GM23248 (cell line): ENCODE measurements around the gene SLC6A7. TPM values are rescaled to one million over a fixed set of nuclear protein-coding genes. Genes with fewer than 3 reads are reported as not detected.

Source experiments
- DNase-seq: peaks from one replicate; pipeline ENCODE4 v3.0.0-alpha.2; 2015
- H2AFZ ChIP-seq: fragments of 200-600 bp; sonication (generic); 2 replicates; pipeline ENCODE4 v1.6.1; 2016; ENCODE audit warnings: antibody characterized with exemption
- H3F3A ChIP-seq: fragments of 200-600 bp; sonication (generic); 2 replicates; pipeline ENCODE4 v1.6.1; 2016; ENCODE audit warnings: mild to moderate bottlenecking, antibody characterized with exemption, mixed run types; ENCODE audit not compliant: insufficient read depth
- H3K27ac ChIP-seq: fragments of 200-600 bp; sonication (generic); 2 replicates; pipeline ENCODE4 v1.5.1; 2016; ENCODE audit warnings: mild to moderate bottlenecking
- H3K27me3 ChIP-seq: fragments of 200-600 bp; sonication (generic); replicated peaks from 2 replicates; pipeline ENCODE4 v1.6.1; 2016; ENCODE audit warnings: mild to moderate bottlenecking; ENCODE audit not compliant: insufficient read depth
- H3K36me3 ChIP-seq: fragments of 200-600 bp; sonication (generic); 2 replicates; pipeline ENCODE4 v1.6.1; 2016; ENCODE audit warnings: low read depth, mild to moderate bottlenecking
- H3K4me1 ChIP-seq: fragments of 200-600 bp; sonication (generic); 2 replicates; pipeline ENCODE4 v1.6.1; 2016; ENCODE audit warnings: mild to moderate bottlenecking; ENCODE audit not compliant: insufficient read depth
- H3K4me2 ChIP-seq: fragments of 200-600 bp; sonication (generic); one replicate; pipeline ENCODE4 v1.6.1; 2016; ENCODE audit warnings: mild to moderate bottlenecking; ENCODE audit not compliant: unreplicated experiment
- H3K4me3 ChIP-seq: fragments of 200-600 bp; sonication (generic); 2 replicates; pipeline ENCODE4 v1.5.1; 2016; ENCODE audit warnings: mild to moderate bottlenecking
- H3K79me2 ChIP-seq: fragments of 200-600 bp; sonication (generic); 2 replicates; pipeline ENCODE4 v1.6.1; 2016; ENCODE audit warnings: mild to moderate bottlenecking; ENCODE audit not compliant: insufficient read depth
- H3K9ac ChIP-seq: fragments of 200-600 bp; sonication (generic); 2 replicates; pipeline ENCODE4 v1.6.1; 2016; ENCODE audit warnings: mild to moderate bottlenecking
- H3K9me2 ChIP-seq: fragments of 200-600 bp; sonication (generic); 2 replicates; pipeline ENCODE4 v1.6.1; 2016; ENCODE audit warnings: mixed run types, mild to moderate bottlenecking, moderate library complexity; ENCODE audit not compliant: insufficient read depth
- H3K9me3 ChIP-seq: fragments of 200-600 bp; sonication (generic); one replicate; pipeline ENCODE4 v1.6.1; 2017; ENCODE audit warnings: low read depth
- H4K20me1 ChIP-seq: fragments of 200-600 bp; sonication (generic); 2 replicates; pipeline ENCODE4 v1.6.0; 2016; ENCODE audit not compliant: insufficient read depth
- EZH2 ChIP-seq: fragments of 200-600 bp; sonication (generic); IDR thresholded peaks from 2 replicates; pipeline ENCODE4 v1.6.1; 2018; ENCODE audit warnings: antibody characterized with exemption, mild to moderate bottlenecking; ENCODE audit not compliant: insufficient read depth, poor library complexity, severe bottlenecking
- EZH2phosphoT487 ChIP-seq: fragments of 200-600 bp; sonication (generic); IDR thresholded peaks from 2 replicates; pipeline ENCODE4 v1.6.1; 2018; ENCODE audit warnings: antibody characterized with exemption, moderate library complexity, mild to moderate bottlenecking, low read depth; ENCODE audit not compliant: insufficient read depth
- WGBS, 2 experiments: methylation state at CpG; one replicate each; pipeline ENCODE4 v1.1.6; 2015 to 2017; ENCODE audit warnings: low lambda C conversion rate in 2 of 2, low coverage in 1 of 2; ENCODE audit errors: missing lambda C conversion rate in 2 of 2; 5-methylcytosine and 5-hydroxymethylcytosine counted together
- in situ Hi-C: fragments of 300-500 bp; cut with MboI; formaldehyde crosslinking; loops from 2 replicates; pipeline ENCODE4 v1.15.0; 2020
- polyA plus RNA-seq: library from polyadenylated mRNA; unstranded; fragments of >200 nt; fragmentation: Nextera tagmentation; extraction: Ambion mirVana; gene quantifications from 2 replicates; pipeline ENCODE4 v1.2.1, GENCODE V29; 2016
- total RNA-seq: library from RNA; depleted of rRNA; stranded (reverse); fragments of >200 nt; shearing (Covaris generic); gene quantifications from 2 replicates; pipeline ENCODE4 v1.2.3, GENCODE V29; 2014

SLC6A7 gene
- total and polyA plus RNA-seq, 2 experiments from 2014 or later: not detected

DNA sequence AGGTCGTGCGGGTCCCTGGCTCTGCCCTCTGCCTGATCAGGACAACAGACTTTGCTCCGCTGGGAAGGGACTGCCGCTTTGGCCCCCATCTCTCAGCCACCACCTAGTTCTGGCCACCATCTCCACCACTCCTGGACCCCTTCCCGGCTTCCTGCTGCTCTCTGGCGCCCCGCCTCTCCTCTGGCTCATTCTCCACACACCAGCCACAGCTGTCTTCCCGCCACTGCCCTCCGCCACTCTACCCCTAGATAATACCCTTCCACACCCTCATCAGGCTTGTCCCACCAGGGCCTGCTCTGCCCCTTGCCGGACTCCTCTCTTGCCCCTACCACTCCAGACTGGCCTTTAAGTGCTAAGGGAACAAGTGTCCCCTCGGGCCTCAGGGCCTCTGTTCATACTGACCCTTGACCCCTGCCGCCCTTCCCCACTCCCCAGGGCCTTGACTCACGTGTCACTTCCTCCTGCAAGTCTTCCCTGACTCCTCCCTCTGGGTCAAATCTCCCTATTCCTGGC lies 26.3 kb upstream of the SLC6A7 start:
- no peak overlapping the region for H3K4me2 ChIP-seq
- in situ Hi-C loops: no loop called here
- H2AFZ ChIP-seq: 0 out of 2 replicates have a peak overlapping the region, but pooled peaks have one; percentile 44
- no peak overlapping the region for H3K27ac ChIP-seq
- H3K9ac ChIP-seq: no peak overlapping the region
- H3K4me3 ChIP-seq: no peak overlapping the region
- no peaks in the 10 kb centered on the region for H3K36me3 ChIP-seq
- peak; percentile 65 for DNase-seq
- H3K79me2 ChIP-seq: no peaks in the 10 kb centered on the region
- H3K9me3 ChIP-seq: no peaks in the 10 kb centered on the region
- peaks cover 26% of the 10 kb centered on the region for H3F3A ChIP-seq
- H3K27me3 ChIP-seq: no peaks in the 10 kb centered on the region
- TF ChIP-seq EZH2phosphoT487 (no peak), EZH2 (no peak)
- no peaks in the 10 kb centered on the region for H3K9me2 ChIP-seq
- H3K4me1 ChIP-seq: peaks cover 34% of the 10 kb centered on the region
- H4K20me1 ChIP-seq: no peaks in the 10 kb centered on the region
- WGBS, 2 experiments: 24% methylated on average over 13 of the region's 13 CpGs

DNA sequence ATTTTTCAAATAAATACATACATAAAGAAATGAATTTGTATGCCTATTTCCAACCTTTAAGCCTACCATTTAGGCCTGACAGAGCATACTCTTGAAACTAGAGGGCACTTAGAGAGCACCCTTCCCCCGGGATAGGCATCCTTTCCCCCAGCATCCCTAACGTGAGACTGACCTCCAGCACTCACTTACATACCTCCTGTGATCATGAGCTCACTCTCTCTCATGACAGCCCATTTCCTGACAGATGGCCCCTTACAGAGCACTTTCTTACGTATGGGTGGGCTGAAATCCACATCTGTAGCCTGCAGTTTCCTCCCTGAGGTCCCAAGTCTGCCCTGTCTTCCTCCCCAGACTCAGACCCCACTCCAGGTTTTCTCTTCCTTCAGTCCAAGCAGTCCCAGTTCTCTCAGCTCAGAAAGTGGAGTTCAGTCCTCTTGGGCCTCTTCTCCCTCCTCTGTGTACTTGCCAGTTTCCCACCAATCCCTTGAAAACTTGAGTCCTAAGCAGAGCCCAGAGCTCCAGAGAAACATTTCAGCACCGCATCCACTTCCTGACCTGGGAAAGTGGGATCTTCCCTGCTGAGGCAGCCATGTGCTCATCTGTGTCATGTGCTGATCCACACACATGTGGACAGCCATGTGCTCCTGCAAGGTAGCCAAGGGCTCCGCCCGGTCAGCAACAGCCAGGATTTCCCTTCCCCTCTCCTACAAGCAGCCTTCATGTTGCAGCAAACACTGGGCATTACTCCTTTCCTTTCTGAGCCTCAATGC lies 25.5 kb upstream of the SLC6A7 start:
- peak overlapping the region; percentile 41; the same call in 1 of the 2 replicates for H2AFZ ChIP-seq
- DNase-seq: peak; percentile 45
- in situ Hi-C loops: no loop called here

DNA sequence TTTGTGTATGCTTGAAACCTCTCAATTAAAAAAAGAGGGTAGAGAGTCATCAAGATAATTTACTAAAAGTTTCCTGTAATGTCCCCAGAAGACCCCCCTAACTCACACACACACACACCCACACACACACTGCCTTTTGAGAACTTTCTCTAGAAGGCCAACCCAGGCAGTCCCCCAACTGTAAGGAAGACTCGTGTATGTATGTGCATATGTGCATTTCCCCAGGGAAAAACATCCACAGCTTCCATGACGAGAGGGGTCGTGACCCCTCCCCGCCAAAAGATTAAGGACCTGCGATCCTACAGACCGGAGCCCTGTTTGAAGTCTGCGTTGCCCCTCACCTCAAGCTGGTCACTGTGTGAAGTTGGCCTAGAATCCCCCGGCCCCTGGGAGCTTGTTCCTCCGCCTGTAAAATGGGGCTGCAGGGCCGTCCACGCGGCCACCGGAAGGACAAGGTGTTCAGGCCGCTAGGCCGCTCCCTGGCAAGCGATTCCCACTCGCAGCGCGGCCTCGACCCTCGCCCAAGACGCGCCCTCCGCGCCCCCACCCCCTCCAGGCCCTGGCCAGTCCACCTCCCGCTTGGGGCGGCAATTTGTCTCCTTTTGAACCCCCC lies 23.7 kb upstream of the SLC6A7 start:
- Histone ChIP-seq H3K36me3 (no peaks in the 10 kb centered on the region), H3K4me3 (no peak overlapping the region), H3K9me3 (no peaks in the 10 kb centered on the region), H4K20me1 (no peaks in the 10 kb centered on the region), H3K79me2 (no peaks in the 10 kb centered on the region), H3F3A (peaks cover 1% of the 10 kb centered on the region; the same call in 1 of the 2 replicates), H3K27ac (no peak overlapping the region), H3K9ac (no peak overlapping the region), H3K9me2 (no peaks in the 10 kb centered on the region), H2AFZ (no peak overlapping the region), H3K4me2 (no peak overlapping the region), H3K4me1 (peaks cover 11% of the 10 kb centered on the region; the same call in 1 of the 2 replicates), H3K27me3 (peaks cover 13% of the 10 kb centered on the region)
- TF ChIP-seq EZH2phosphoT487 (no peak), EZH2 (no peak)
- in situ Hi-C loops: no loop called here
- WGBS, 2 experiments: 89 to 95% methylated on average over 20 to 27 of the region's 27 CpGs
- no peak for DNase-seq

More for the DNA sequence above, 25.5 kb upstream of the SLC6A7 start:
- H3K79me2 ChIP-seq: no peaks in the 10 kb centered on the region
- H3K9me3 ChIP-seq: no peaks in the 10 kb centered on the region
- H3K4me3 ChIP-seq: no peak overlapping the region
- H3K4me2 ChIP-seq: no peak overlapping the region
- H3K9me2 ChIP-seq: no peaks in the 10 kb centered on the region
- TF ChIP-seq EZH2 (no peak), EZH2phosphoT487 (no peak)
- no peak overlapping the region for H3K27ac ChIP-seq
- H3K27me3 ChIP-seq: 0 out of 2 replicates have a peak, but pooled peaks cover 1% of the 10 kb centered on the region
- no peaks in the 10 kb centered on the region for H3K36me3 ChIP-seq
- H4K20me1 ChIP-seq: no peaks in the 10 kb centered on the region
- H3K4me1 ChIP-seq: peaks cover 26% of the 10 kb centered on the region
- H3F3A ChIP-seq: peaks cover 18% of the 10 kb centered on the region
- 0 out of 2 replicates have a peak overlapping the region, but pooled peaks have one; percentile 17 for H3K9ac ChIP-seq
- WGBS, 2 experiments: 35 to 36% methylated on average over 6 of the region's 6 CpGs

DNA sequence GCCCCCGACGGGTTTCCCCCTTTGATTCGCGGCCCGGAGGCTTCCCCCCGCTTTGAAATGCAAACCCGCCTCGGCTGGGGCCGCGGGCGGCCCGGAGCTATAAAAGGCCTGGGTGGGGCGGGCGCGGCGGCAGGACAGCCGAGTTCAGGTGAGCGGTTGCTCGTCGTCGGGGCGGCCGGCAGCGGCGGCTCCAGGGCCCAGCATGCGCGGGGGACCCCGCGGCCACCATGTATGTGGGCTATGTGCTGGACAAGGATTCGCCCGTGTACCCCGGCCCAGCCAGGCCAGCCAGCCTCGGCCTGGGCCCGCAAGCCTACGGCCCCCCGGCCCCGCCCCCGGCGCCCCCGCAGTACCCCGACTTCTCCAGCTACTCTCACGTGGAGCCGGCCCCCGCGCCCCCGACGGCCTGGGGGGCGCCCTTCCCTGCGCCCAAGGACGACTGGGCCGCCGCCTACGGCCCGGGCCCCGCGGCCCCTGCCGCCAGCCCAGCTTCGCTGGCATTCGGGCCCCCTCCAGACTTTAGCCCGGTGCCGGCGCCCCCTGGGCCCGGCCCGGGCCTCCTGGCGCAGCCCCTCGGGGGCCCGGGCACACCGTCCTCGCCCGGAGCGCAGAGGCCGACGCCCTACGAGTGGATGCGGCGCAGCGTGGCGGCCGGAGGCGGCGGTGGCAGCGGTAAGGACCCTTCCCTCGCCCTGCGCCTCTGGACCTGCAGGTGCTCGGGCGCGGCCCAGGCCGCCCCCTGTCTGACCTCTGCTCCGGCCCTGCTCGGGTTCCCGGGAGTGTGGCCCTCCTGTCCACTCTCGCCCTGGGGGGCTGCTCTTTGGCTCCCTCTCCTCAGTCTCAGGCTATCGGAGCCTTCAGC lies 23.0 kb upstream of the SLC6A7 start, which contains the start of gene CDX1:
CDX1 (plus strand) TSS at position 129 of the 862 bp plus-strand sequence; CDS start at position 228, 99 bp downstream.
- Histone ChIP-seq H3K4me3 (no peak within 1 kb of the TSS), H2AFZ (no peak within 1 kb of the TSS)

More for the DNA sequence above, 23.0 kb upstream of the SLC6A7 start, which contains the start of gene CDX1:
- H3K9me2 ChIP-seq: no peaks in the 10 kb centered on the region
- no peaks in the 10 kb centered on the region for H3K79me2 ChIP-seq
- no peaks in the 10 kb centered on the region for H3K36me3 ChIP-seq
- no peak within 1 kb of the TSS for H3K27ac ChIP-seq
- H3K4me2 ChIP-seq: no peak within 1 kb of the TSS
- no peak within 1 kb of the TSS for H3K9ac ChIP-seq
- in situ Hi-C loops: no loop called here
- H3K27me3 ChIP-seq: peaks cover 13% of the 10 kb centered on the region
- 80 to 85% methylated on average over 48 to 88 of the region's 93 CpGs for WGBS, 2 experiments
- H3K9me3 ChIP-seq: no peaks in the 10 kb centered on the region
- peaks cover 11% of the 10 kb centered on the region; the same call in 1 of the 2 replicates for H3K4me1 ChIP-seq
- H4K20me1 ChIP-seq: no peaks in the 10 kb centered on the region
- H3F3A ChIP-seq: no peaks in the 10 kb centered on the region
- DNase-seq: no peak
- TF ChIP-seq EZH2phosphoT487 (no peak), EZH2 (no peak)
